ENCODE measurements around the gene ZNF565.
A peak's percentile ranks its signal among the peaks of the same experiment; 100 is the strongest.
"Not testable (repeated sequence)": the region's sequence is repeated elsewhere in the genome, so short reads cannot be mapped to it uniquely, and the experiment has no call there.

ZNF565 gene

DNA sequence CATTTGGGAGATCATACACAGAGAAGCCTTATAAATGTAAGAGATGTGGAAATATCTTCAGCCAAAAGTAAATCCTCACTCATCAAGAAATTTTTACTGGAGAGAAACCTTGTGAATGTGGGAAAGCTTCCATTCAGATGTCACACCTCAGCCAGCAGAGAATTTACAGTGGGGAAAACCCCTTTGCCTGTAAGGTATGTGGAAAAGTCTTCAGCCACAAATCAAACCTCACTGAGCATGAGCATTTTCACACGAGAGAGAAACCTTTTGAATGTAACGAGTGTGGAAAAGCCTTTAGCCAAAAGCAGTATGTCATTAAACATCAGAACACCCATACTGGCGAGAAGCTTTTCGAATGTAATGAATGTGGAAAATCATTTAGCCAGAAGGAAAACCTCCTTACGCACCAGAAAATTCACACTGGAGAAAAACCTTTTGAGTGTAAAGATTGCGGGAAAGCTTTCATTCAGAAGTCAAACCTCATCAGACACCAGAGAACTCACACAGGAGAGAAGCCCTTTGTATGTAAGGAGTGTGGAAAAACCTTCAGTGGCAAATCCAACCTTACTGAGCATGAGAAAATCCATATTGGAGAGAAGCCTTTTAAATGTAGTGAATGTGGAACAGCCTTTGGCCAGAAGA lies 22.0 kb upstream of the ZNF565 start:
- TF ChIP-seq, protein P1, sequence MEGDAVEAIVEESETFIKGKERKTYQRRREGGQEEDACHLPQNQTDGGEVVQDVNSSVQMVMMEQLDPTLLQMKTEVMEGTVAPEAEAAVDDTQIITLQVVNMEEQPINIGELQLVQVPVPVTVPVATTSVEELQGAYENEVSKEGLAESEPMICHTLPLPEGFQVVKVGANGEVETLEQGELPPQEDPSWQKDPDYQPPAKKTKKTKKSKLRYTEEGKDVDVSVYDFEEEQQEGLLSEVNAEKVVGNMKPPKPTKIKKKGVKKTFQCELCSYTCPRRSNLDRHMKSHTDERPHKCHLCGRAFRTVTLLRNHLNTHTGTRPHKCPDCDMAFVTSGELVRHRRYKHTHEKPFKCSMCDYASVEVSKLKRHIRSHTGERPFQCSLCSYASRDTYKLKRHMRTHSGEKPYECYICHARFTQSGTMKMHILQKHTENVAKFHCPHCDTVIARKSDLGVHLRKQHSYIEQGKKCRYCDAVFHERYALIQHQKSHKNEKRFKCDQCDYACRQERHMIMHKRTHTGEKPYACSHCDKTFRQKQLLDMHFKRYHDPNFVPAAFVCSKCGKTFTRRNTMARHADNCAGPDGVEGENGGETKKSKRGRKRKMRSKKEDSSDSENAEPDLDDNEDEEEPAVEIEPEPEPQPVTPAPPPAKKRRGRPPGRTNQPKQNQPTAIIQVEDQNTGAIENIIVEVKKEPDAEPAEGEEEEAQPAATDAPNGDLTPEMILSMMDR (conservative IDR thresholded peaks at IDR 0.05; ENCODE audit: low read depth, low read length) = no peak
- DNase-seq (ENCODE audit: low read depth) = no peak
- no peak overlapping the region for H3K4me3 ChIP-seq (ENCODE audit: low read depth, low read length)

DNA sequence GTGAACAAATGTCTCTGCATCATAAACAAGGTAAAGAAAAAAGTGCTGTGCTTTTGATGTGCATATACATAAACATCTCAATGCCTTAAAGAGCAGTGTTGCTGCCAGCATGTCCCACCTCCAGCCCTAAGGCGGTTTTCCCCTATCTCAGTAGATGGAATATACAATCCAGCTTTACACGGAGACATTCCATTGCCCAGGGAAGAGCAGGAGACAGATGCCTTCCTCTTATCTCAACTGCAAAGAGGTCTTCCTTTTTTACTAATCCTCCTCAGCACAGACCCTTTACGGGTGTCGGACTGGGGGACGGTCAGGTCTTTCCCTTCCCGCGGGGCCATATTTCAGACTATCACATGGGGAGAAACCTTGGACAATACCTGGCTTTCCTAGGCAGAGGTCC lies 19.2 kb upstream of the ZNF565 start:
- not testable (repeated sequence) for H3K4me3 ChIP-seq (ENCODE audit: low read depth, low read length); DNase-seq (ENCODE audit: low read depth)

DNA sequence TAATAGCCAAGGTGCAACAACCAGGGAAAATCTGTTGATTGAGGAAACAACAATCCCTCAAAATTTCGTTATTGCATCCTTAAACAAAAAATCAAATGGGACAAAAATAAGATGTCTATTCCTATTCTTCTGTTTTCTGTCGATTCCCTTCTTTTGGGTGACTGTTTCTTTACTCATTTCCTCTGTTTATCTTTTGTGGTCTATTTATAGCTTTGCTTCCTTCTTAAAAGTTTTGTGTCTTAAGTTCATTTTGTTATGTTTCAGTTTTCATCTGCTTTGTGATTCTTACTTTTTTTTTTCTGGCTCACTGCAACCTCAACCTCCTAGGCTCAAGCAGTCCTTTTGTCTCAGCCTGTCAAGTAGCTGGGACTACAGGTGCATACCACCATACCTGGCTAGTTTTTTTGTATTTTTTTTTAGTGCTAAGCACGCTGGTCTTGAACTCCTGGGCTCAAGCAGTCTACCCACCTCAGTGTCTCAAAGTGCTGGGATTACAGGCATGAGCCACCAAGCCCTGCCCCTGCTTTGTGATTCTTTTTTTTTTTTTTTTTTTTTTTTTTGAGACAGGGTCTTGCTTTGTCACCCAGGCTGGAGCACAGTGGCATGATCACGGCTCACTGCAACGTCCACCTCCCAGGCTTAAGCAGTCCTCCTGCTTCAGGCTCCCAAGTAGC lies 10.9 kb upstream of the ZNF565 start:
- H3K4me3 ChIP-seq (ENCODE audit: low read depth, low read length) = no peak overlapping the region
- TF ChIP-seq, protein P1 (conservative IDR thresholded peaks at IDR 0.05; ENCODE audit: low read depth, low read length) = no peak
- DNase-seq (ENCODE audit: low read depth) = peak; percentile 61

DNA sequence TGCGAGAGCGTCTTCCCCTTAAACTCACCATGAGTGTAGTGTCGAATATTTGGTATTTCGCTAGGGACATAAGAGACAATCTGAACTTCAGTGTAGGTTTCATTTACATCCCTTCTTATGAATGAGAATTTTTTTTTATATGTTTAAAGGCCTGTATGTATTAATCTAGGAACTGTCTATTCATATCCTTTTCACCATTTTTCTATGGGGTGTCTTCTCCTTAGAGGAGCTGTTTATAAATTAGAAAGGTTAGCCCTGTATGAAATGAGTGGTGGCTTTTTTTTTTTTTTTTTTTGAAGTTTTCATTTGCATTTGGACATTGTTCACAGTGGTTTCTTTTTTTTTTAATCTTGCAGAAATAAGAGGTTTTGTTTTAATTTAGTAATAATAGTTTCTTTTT lies 8.0 kb upstream of the ZNF565 start:
- H3K4me3 ChIP-seq (ENCODE audit: low read depth, low read length) = no peak overlapping the region
- TF ChIP-seq, protein P1 (conservative IDR thresholded peaks at IDR 0.05; ENCODE audit: low read depth, low read length) = no peak
- no peak for DNase-seq (ENCODE audit: low read depth)

DNA sequence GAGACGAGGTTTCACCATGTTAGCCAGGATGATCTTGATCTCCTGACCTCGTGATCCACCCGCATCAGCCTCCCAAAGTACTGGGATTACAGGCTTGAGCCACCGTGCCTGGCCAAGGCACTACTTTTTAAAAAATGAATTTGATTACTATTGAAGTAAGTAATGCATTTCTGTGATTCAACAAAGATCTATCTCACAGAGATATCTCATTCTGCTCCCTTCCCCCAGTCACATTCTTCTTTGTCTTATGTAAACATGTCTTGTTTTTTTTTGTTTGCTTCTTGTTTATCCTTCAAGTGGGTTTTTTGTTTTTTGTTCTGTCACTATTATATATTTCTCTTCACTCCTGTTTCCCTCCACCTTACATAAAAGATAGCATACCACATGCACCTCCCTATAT lies 7.0 kb upstream of the ZNF565 start:
- TF ChIP-seq, protein P1 (conservative IDR thresholded peaks at IDR 0.05; ENCODE audit: low read depth, low read length) = no peak
- DNase-seq (ENCODE audit: low read depth) = no peak
- no peak overlapping the region for H3K4me3 ChIP-seq (ENCODE audit: low read depth, low read length)

DNA sequence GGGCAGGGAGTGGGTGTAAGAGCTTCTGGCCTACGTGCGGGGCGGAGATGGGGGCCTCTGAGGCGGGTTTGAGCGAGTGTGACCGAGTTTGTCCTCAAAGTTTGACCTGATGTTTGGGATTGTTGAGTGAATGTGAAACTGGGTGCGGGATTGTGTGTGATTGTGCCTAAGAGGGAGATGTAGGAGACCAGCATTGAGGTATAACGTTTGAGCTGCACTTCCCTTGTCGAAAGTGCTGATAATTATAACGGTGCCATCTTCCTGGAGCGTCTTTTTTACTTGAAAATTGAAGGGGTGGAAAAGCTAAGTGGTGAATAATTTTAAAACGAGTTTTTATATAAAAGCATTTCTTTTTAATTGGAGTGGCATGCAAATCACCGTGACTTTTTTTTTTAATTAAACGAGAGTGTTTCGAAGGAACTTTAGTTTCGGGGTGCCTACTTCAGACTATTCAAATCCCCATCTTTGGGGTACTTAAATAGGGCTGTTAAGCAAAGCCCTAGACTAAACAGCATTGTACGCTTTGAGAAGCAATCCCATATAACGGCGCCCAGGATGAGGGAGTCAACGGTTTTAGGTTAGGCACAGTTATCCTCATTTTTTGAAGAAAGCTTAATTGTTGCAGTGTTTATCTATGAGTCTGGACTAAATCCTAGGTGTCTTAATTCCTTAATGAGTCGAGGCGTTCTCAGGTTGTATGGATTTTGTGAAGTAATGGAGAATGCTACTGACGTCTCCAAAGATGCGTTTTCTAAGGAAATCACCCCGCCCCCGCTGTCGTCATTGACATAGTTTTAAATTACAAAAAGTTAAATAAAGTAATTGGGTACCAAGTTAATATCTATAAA lies 1.0 kb upstream of the ZNF565 start:
- H3K4me3 ChIP-seq (ENCODE audit: low read depth, low read length) = peak overlapping the region; percentile 99
- TF ChIP-seq, protein P1 (conservative IDR thresholded peaks at IDR 0.05; ENCODE audit: low read depth, low read length) = no peak
- DNase-seq (ENCODE audit: low read depth) = peak; percentile 64

DNA sequence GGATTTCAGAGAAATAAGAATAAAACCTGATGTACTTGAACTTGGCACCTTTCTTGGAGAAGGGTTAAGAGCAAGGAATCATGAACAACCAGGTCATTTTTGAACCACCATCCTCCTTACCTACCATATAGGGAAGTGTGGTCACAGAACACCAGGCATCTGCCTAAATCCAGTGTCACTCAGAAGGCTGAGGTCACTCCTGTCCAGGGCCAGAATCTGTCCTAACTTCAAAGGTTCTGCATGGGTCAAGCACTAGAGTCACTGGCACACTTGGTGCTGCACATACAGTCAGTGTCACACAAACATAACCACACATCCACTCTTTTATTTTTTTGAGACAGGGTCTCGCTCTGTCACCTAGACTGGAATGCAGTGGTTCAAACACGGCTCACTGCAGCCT lies 1.6 kb downstream of the ZNF565 start:
- DNase-seq (ENCODE audit: low read depth) = no peak
- no peak overlapping the region for H3K4me3 ChIP-seq (ENCODE audit: low read depth, low read length)
- TF ChIP-seq, protein P1 (conservative IDR thresholded peaks at IDR 0.05; ENCODE audit: low read depth, low read length) = no peak

Measured in choroid plexus epithelial cell (primary cell).